Measurements from ENCODE around the gene YIF1B. TPM values are rescaled to one million over a fixed set of nuclear protein-coding genes. Genes with fewer than 3 reads are reported as not detected.

The YIF1B gene
- total RNA-seq, 2 experiments from 2014 or later, result 15.9 to 17.1 TPM

GRCh38 chr19:38255383-38256014 is 60.2 kb downstream of the YIF1B start:
- no peak overlapping the region for H3K4me3 Mint-ChIP-seq
- DNase-seq, result no peak

GRCh38 chr19:38253788-38254187 is 62.0 kb downstream of the YIF1B start:
- intact Hi-C loops (cut with DNase I, micrococcal nuclease), result no loop called here
- TF ChIP-seq CTCF (IDR thresholded peaks at IDR 0.05), result no peak
- H3K27ac ChIP-seq (ENCODE audit: low read depth in 1 of 2, low read length in 2 of 2), result no peak overlapping the region
- peaks cover 14 to 16% of the 10 kb centered on the region in 2 experiments for H3K27me3 ChIP-seq (ENCODE audit: control insufficient read depth in 1 of 2, insufficient read depth in 2 of 2, low read length in 2 of 2)
- peaks cover 0 to 6% of the 10 kb centered on the region in 2 experiments for H3K9me3 ChIP-seq (ENCODE audit: control insufficient read depth in 1 of 2, insufficient read depth in 1 of 2, low read length in 2 of 2)
- peaks cover 4% of the 10 kb centered on the region for H3K4me1 ChIP-seq (ENCODE audit: insufficient read depth, low read length)
- H3K9me3 Mint-ChIP-seq, result no peaks in the 10 kb centered on the region
- DNase-seq, result no peak
- H3K36me3 Mint-ChIP-seq (ENCODE audit: low read depth), result no peaks in the 10 kb centered on the region
- no peak for ATAC-seq (ENCODE audit: poor library complexity)
- no peaks in the 10 kb centered on the region for H3K4me1 Mint-ChIP-seq (ENCODE audit: low read depth)
- no peak overlapping the region for H3K4me3 Mint-ChIP-seq
- ChIA-PET CTCF (no interaction called here), POLR2A (no interaction called here)
- peaks cover 30% of the 10 kb centered on the region for H3K27me3 Mint-ChIP-seq
- no peak overlapping the region for H3K4me3 ChIP-seq (ENCODE audit: low read length)
- H3K27ac Mint-ChIP-seq, result no peak overlapping the region
- no peaks in the 10 kb centered on the region for H3K36me3 ChIP-seq (ENCODE audit: insufficient read depth, low read length)

More at GRCh38 chr19:38255383-38256014, 60.2 kb downstream of the YIF1B start:
- Histone ChIP-seq H3K27me3 (ENCODE audit: control insufficient read depth in 1 of 2, insufficient read depth in 2 of 2, low read length in 2 of 2) (peaks cover 14 to 16% of the 10 kb centered on the region in 2 experiments), H3K27ac (ENCODE audit: low read depth in 1 of 2, low read length in 2 of 2) (no peak overlapping the region), H3K36me3 (ENCODE audit: insufficient read depth, low read length) (no peaks in the 10 kb centered on the region), H3K4me3 (ENCODE audit: low read length) (no peak overlapping the region), H3K9me3 (ENCODE audit: control insufficient read depth in 1 of 2, insufficient read depth in 1 of 2, low read length in 2 of 2) (peaks cover 0 to 6% of the 10 kb centered on the region in 2 experiments), H3K4me1 (ENCODE audit: insufficient read depth, low read length) (peaks cover 4% of the 10 kb centered on the region)
- ChIA-PET CTCF (no interaction called here), POLR2A (interaction anchor here (1.5 kb wide), 1 partner anchor 10 kb away, joined by 4 read pairs; no protein-coding TSS in a partner anchor)
- peaks cover 35% of the 10 kb centered on the region for H3K27me3 Mint-ChIP-seq
- TF ChIP-seq CTCF (IDR thresholded peaks at IDR 0.05), result no peak
- H3K4me1 Mint-ChIP-seq (ENCODE audit: low read depth), result no peaks in the 10 kb centered on the region
- no peaks in the 10 kb centered on the region for H3K9me3 Mint-ChIP-seq
- H3K27ac Mint-ChIP-seq, result no peak overlapping the region
- ATAC-seq (ENCODE audit: poor library complexity), result no peak
- H3K36me3 Mint-ChIP-seq (ENCODE audit: low read depth), result no peaks in the 10 kb centered on the region
- intact Hi-C loops (cut with DNase I, micrococcal nuclease), result no loop called here

Other genes starting within 250 kb of the YIF1B start
- gene DPF1, start 91.7 kb downstream of the YIF1B start, total RNA-seq, result not detected
- not detected for gene PPP1R14A, start 59.6 kb downstream of the YIF1B start, total RNA-seq
- gene SPINT2, start 51.4 kb downstream of the YIF1B start, total RNA-seq, result 10 to 100 TPM; 25.4 to 26.5 TPM
- not detected for gene C19orf33, start 11.7 kb downstream of the YIF1B start, total RNA-seq
- gene KCNK6, start 3.9 kb upstream of the YIF1B start, total RNA-seq, result 1 to 10 TPM; 3.0 to 3.1 TPM
- gene CATSPERG, start 19.9 kb upstream of the YIF1B start, total RNA-seq, result 1 to 10 TPM; 8.0 to 9.6 TPM
- gene PSMD8, start 58.6 kb upstream of the YIF1B start, total RNA-seq, result 10 to 100 TPM; 61.2 to 64.4 TPM
- gene GGN, start 72.1 kb upstream of the YIF1B start, total RNA-seq, result under 1 TPM; 0.17 to 0.19 TPM
- 1 to 10 TPM; 1.6 to 1.7 TPM for gene SPRED3, start 72.8 kb upstream of the YIF1B start, total RNA-seq
- gene FAM98C, start 87.1 kb upstream of the YIF1B start, total RNA-seq, result 10 to 100 TPM; 33.2 to 36.1 TPM
- under 1 TPM; 0.30 to 0.45 TPM for gene RASGRP4, start 110.3 kb upstream of the YIF1B start, total RNA-seq
- 1 to 10 TPM in 1 of 2 experiments, under 1 TPM in 1; 0.20 to 1.2 TPM for gene RYR1, start 117.7 kb upstream of the YIF1B start, total RNA-seq